COLO668 (cell line): ENCODE data around the gene CCDC74B.
A peak's percentile ranks its signal among the peaks of the same experiment; 100 is the strongest.
"Not testable (repeated sequence)": the region's sequence is repeated elsewhere in the genome, so short reads cannot be mapped to it uniquely, and the experiment has no call there.

Experiments
- DNase-seq: peaks from one replicate; lab custom pipeline; 2025; ENCODE audit not compliant: unreplicated experiment; lab: John Stamatoyannopoulos, UW

Gene CCDC74B

DNA sequence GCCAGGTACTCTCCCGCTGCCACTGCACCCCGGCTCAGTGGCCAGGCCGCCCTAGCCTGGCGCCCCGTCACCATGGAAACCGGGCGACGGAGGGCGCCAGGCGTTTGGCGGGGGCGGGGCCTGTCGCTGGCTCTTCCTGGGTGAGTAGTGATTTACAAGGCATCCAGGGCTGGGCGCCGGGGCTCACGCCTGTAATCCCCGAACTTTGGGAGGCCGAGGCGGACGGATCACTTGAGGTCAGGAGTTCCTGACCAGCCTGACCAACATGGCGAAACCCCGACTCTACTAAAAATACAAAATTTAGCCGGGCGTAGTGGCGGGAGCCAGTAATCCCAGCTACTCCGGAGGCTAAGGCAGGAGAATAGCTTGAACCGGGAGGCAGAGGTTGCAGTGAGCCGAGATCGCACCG is at the start of gene CCDC74B:
TSS of gene CCDC74B (minus strand) at position 107 of the 409 bp plus-strand sequence. CDS start 116 bp downstream, outside the sequence.
- DNase-seq, result peak; percentile 78

DNA sequence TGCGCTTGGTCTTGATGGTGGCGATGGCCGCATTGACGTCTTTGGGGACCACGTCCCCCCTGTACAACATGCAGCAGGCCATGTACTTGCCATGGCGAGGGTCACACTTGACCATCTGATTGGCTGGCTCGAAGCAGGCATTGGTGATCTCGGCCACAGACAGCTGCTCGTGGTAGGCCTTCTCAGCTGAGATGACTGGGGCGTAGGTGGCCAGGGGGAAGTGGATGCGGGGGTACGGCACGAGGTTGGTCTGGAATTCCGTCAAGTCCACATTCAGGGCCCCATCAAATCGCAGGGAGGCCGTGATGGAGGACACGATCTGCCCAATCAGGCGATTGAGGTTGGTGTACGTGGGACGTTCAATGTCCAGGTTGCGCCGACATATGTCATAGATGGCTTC is 48.9 kb upstream of the CCDC74B start:
- not testable (repeated sequence) for DNase-seq

DNA sequence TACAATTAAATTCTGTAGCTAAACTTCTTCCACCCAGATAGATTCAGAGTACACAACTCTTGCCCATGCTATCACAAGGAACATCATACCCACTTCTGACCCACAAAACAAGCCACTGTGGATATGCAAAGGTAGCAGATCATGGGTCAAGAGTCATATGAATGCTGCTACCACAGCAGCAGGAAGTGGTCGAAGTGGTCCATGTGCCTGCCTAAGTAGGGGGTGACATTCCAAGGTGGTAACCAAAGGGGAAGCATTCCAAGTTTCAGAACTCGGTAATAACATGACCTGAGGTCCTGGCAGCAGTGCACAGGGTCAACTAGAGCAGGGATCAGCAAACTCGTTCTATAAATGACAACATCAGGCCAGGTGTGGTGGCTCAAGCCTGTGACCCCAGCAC is 47.5 kb upstream of the CCDC74B start:
- DNase-seq, result not testable (repeated sequence)

DNA sequence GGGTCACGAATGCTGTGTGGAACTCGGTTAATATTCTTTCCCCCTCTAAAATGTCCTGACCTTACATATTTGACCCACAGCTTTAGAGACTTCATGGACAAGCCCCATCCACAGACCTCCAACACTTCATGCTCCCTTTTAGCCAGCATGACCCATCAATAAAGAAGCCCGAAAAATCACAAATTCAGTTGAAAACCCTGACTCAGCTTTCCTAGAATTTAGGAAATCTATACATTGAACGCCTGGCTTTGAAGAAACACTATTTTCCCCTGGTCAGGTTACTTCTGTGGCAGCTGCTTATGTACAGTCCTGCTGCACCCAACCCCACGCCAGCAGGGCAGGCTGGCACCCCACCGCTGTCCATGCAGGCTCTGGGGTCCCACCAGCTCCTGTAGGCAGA is 46.4 kb upstream of the CCDC74B start:
- not testable (repeated sequence) for DNase-seq

DNA sequence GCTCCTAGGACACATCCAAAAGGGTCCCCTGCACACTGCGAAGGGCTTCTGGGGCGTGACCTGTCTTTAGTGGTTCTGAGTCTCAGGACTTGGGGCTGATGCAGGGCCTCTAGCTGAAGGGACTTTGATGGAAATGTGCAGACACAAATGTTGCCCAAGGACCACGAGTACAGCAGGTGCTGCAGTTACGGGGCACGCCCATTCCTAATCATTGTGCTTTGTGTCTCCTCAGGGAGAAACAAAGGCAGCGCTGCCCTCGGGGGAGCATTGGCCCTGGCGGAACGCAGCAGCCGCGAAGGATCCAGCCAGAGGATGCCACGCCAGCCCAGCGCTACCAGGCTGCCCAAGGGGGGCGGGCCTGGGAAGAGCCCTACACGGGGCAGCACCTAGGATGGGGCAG is 45.3 kb upstream of the CCDC74B start:
- DNase-seq, result no peak

DNA sequence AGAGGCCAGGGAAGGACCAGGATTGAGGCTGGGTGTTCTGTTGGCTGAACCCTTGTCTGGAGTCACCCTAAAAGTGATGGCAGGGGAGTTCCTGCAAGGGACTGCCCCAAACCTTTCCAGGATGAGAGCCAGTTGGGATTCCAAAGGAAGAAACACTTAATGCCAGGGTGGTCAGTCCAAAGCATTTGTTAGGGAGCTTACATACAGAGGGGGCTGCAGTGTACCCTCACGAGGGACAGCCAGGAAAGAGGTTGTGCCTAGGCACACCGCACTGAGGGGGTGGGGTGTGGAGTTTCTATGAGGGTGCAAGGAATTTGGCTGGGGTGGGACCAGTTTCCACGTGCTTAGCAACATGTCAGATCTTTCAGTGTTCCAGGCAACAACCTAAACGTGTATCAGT is 44.0 kb upstream of the CCDC74B start:
- DNase-seq, result not testable (repeated sequence)

DNA sequence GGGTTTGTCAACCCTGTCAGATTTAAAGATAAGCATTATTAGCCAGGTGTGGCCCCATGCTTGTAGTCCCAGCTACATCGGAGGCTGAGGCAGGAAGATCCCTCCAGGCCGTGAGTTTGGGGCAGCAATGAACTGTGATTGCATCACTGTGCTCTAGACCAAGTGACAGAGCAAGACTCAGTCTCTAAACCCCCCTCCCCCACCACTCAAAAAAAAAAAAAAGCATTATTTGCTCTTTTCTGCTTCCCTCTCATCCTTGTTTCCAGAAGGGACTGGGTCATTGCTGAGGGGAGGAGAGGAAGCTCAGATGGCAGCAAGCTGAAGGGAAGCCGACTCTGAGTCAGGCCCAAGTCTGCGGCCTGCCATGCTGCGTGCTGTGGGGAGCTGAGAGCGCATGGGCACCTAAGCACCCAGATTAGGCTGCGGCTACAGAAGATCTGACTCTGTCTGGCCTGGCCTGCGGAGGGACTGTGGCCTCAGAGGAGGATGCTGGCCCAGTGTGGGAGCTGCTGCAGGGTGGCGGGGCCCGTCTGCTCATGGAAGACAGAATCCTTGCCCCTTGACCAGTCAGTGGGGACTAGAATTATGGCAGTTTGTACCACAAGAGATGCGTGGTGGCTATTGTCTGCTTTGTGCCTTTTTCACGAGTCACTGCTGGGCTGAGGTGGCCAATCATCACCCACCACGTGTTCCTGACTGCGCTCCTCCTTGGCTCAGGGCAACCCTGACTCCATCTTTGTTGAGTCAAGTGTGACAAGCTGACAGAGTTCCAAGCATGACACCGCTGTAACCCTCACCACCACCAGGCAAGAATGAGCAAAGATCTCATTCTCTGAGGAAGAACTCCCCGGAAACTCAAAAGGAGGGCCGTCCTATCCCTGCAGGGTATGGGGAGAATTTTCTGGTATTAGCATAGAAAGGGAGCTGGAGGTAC is 43.2 kb upstream of the CCDC74B start:
- DNase-seq, result not testable (repeated sequence)

DNA sequence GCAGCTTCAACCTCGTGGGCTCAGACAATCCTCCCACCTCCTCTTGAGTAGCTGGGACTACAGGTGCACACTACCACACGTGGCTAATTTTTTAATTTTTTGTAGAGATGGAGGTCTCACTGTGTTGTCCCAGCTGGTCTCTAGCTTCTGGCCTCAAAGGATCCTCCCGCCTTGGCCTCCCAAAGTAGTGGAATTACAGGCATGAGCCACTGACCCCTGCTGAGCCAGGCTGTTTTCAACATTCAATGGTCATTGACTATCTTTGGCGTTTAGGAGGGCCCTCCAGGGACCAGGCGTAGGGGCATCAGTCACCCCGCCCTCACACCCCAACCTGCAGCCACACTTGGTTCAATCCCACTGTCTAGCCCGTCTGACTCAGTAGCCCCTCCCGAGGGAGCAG is 42.4 kb upstream of the CCDC74B start:
- no peak for DNase-seq

DNA sequence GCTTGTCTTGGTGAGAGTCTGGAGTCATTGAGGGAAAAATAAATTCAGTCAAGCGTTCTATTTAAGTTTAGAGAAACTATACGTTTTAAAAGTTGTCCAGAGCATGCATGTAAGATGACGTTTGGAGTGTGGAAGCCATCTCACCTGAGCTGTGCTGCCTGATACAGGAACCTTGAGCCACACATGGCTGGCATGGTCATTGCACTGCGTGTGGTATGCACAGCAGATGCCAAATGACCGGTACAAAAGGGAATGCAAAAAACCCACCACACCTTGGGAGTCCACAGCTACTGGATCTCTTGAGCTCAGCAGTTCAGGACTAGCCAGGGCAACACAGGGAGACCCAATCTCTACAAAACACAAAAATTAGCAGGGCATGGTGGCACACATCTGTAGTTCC is 41.5 kb upstream of the CCDC74B start:
- DNase-seq, result no peak

DNA sequence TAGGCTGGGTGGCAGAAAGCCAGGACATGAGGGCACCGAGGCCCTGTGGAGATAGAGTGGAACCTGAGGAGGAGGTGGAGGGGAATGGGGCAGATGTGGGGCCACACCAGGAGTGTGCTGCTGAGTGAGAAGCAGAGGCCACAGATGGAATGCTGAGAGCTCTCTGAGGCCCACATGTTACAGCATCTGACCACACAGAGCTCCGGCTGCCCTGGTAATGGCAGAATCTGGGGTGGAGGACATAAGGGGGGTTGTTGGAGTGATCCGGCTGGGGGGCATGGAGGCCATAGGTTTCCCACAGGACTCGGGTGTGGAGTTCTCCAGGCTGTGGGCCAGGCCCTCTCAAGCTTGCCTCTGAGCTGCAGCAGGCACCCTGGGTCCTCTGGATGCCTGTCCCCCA is 41.0 kb upstream of the CCDC74B start:
- no peak for DNase-seq

DNA sequence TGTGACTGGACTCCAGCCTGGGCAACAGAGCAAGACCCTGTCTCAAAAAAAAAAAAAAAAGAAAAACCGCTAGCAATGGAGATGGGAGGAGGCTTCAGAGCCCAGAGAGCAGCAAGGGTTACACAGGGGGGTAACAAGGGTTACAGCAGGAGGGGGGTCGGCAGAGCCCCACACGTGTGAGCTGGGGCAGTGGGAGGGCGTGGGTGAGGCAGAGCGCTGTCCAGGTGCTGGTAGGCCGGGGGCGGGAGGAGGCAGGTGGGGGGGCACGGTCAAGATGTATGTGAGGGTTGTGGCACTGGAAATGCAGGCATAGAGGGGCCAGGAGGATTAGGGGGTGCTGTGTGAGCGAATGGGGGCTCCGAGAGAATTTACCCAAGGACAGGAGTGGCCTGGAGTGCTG is 40.5 kb upstream of the CCDC74B start:
- DNase-seq, result no peak

DNA sequence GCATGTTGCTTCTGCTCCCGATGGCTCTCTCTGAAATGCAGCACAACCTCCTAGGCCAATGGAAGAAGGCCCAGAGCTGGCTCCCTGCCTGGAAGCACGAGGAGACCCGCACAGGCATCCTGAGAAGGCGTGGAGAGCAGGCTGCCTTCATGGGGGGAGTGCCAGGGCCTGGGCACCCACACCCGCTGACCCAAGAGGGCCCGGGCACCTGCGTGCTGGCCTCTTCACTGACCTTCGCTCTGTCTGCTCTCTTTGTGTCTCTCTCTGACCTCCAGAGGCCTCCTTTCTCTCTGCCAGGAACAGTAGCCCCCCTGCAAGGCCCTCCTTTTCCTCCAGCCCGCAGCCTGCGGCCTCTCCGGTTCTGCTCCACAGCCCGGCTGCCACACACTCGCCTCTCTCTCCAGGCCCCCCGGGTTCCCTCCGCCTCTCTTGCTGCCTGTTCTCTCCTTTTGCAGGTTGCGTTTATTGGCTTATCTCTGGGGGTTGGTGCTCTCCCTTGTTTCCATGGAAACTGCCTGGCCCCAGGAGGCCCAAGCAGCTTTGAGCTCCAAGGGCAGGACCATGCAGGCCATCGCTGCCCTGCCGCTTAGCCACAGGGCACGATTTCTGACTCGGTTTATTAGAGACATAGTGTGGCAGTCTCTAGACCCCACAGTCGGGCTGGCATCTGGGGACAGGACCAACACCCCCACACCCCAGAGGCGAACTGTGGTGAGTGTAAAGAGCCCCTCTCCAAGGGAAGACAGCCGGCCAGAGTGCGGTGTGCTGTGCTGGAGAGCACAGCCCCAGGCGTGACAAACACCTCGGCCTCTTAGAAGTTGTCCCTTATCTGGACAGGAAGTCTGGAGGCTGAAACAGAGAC is 38.8 kb upstream of the CCDC74B start:
- DNase-seq, result no peak

DNA sequence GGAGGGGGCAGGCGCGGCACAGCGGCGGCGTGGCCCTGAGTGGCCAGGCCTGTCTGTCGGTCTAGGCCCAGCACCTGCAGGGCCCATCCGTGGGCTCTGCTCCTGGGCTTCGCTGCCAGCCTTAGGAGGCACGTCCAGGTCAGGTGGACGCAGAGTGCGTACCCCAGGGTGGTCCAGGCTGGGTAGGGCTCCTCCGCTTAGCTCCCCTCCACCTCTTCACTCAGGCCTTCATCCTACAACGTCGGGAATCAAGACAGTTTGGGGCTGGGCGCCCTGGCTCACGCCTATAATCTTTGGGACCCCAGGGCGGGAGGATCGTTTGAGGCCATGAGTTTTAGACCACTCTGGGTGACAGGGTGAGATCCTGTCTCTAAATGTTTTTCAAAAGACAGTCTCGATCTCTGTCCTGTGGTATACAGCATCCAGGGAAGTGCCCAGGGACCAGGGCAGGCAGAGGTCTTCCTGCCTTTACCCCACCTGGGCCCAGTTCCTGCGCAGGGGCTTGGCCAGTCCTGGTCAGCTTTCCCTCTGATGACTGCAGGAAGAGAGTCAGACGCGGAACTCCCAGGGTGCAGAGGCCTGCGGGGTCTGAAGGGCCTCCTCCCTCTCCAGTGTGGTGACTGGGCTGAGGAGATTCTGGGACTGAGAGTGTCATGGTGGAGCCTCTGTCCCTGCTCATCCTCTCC is 38.1 kb upstream of the CCDC74B start:
- DNase-seq, result peak; percentile 16

DNA sequence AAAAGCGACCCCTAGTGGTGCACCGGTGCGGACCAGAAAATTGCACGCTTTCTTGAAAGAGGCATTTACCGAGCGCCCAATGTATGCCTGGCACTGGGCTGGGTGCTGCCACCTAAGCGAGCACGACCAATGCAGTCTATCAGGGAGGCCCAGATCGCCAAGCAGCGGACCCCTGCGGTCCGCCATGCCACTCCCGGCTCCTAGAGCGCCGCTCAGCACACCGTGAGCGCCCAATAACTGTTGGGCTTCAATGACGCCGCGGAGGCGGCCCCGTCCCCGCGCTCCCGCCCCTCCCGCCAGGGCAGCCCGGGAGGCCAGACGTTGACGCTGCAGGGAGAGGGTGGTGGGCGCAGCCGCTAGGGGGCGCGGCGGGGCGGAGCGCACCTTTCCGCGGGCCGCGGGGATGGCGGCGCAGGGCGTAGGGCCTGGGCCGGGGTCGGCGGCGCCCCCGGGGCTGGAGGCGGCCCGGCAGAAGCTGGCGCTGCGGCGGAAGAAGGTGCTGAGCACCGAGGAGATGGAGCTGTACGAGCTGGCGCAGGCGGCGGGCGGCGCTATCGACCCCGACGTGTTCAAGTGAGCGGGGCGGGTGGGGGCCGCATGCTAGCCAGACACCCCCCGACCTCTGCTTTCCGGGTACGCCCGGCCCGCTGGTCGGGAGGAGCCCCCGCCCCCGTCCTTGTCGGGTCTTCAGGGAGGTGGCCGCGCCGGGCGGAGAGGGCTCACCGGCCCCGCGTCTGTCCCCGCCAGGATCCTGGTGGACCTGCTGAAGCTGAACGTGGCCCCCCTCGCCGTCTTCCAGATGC is 37.2 kb upstream of the CCDC74B start, which contains the start of gene MZT2B:
TSS of gene MZT2B (plus strand) at position 383 of the 803 bp plus-strand sequence. CDS start at position 404, 21 bp downstream.
- peak; percentile 92 for DNase-seq

DNA sequence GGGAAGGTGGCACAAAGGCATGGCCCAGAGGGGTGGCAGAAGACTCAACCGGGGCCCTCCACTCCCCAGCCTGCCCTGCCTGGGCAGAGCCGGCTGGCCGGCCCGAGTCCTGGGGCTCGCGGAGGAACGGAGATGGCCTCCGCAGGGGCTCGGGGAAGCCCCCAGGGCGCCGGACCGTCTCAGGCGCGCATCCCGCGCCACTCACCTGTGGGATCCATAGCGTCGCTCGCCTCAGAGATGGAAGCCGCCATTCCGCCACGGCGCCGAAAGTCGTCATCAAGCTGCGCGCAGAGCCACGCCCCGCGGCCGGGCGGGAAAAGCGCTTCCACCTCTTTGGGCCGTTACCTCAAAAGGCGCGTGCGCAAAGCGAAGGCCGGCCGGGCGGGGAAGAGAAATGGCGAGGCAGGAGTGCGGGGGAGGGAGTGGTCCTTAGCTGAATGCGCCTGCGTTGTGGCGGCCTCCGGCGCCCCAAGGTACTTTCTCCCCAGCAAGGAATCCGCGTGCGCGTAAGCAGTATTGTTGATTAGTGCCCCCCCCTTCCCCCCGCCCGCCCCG is 36.5 kb upstream of the CCDC74B start, which contains the start of gene SMPD4:
TSS of gene SMPD4 (minus strand) at position 278 of the 555 bp plus-strand sequence. CDS start 5,010 bp downstream, outside the sequence.
- peak; percentile 95 for DNase-seq

DNA sequence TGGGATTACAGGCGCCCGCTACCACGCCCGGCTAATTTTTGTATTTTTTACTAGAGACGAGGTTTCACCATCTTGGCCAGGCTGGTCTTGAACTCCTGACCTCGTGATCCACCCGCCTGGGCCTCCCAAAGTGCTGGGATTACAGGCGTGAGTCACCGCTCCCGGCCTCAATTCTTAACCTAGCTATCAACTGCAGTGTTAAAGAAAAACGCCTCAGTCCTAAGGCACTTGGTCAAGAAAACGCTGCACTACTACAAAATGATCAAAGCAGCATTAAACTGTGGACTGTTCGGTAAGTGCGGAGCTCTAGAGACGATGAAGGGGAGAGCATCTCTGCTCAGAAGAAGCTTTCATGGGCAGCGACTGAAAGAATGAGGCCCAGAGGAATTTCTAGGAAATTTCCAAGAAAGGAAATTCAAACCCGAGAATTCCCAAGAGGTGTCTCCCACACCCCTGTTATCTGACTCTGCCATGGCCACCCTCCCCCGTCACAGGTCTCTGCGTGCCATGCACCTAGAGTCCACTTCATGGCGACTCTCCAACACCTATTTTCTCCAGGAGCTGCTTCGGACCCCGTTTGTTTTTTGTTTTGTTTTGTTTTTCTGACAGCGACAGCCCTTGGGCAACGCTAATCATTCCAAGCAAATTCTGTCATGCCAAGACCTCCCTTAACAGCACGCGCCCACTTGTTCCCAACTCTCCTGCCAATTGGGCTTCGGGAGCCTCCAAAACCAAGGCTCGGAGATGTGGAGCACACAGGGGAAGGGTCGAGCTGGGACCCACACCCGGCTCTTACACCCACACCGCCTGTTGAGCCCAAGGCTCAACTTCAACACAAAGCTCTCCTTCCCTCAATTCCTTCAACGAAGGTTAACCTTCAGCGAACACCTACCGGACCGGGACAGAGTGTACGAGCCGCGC is 35.8 kb upstream of the CCDC74B start:
- DNase-seq, result not testable (repeated sequence)

DNA sequence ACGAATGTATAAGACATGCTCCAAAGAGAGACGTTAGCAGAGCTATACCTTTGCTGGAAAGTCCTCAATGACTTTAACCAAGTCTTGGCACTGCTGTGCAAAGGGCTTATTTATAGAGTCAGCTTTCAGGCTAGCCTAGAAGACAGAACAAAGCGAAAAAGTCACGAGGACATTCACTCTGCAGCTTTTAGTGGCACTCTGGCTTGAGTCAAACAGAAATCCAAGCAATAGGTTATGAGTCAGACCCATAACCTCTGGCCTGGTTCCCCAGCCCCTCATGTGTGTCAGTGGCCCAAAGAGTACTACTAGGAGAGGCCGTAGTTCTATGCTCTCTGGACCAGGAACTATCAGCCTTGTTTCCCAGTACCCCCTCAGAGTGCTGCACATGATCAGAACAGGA is 30.0 kb upstream of the CCDC74B start:
- DNase-seq, result not testable (repeated sequence)

DNA sequence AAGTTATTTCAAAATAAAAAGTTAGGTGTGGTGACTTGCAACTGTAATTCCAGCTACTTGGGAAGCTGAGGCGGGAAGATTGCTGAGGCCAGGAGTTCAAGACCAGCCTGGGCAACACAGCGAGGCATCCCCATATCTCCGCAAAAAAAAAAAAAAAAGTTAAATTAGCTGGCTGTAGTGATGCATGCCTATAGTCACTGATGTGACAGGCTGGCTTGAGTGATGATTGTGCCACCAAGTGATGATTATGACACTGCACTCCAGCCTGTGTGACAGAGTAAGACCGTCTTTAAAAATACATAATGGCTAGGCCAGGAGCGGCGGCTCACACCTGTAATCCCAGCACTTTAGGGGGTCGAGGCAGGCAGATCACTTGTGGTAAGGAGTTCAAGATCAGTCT is 25.0 kb upstream of the CCDC74B start:
- DNase-seq, result no peak

DNA sequence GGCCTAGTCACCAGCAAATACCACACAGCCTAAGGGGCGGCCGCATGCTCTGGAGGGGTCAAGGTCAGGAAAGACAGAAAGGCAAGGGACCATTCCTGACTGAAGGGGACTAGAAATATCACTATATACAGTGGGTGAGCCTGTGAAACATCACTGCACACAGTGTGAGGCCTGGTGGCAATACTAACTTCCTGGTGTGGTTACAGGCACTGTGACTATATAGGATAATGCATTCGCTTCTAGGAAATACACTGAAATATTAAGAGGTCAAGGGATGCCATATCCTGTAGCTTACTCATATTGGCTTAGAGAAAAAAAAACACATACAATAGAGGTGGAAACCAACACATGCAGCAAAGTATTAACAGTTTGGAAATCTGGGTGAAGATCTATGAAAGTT is 24.3 kb upstream of the CCDC74B start:
- DNase-seq, result not testable (repeated sequence)
